ENCODE data around the gene CLCN5. TPM values are rescaled to one million over a fixed set of nuclear protein-coding genes. Genes with fewer than 3 reads are reported as not detected.
"Not testable (repeated sequence)": the region's sequence is repeated elsewhere in the genome, so short reads cannot be mapped to it uniquely, and the experiment has no call there.

The CLCN5 gene
- total RNA-seq, 1 experiment from 2014 or later, result 3.0 TPM

GRCh38 chrX:49995795-49996455, 73.5 kb downstream of the CLCN5 start:
- DNase-seq (ENCODE audit: low read depth), result no peak

GRCh38 chrX:49996474-49996873, 74.1 kb downstream of the CLCN5 start:
- no peak for DNase-seq (ENCODE audit: low read depth)

- no peak for DNase-seq (ENCODE audit: low read depth)
These were observed 76.7 kb downstream of the CLCN5 start for GRCh38 chrX:49999087-49999486.

GRCh38 chrX:50000937-50001542, 78.6 kb downstream of the CLCN5 start:
- DNase-seq (ENCODE audit: low read depth), result no peak

GRCh38 chrX:50002067-50002714, 79.8 kb downstream of the CLCN5 start:
- DNase-seq (ENCODE audit: low read depth), result no peak

GRCh38 chrX:50003467-50003866, 81.1 kb downstream of the CLCN5 start:
- no peak for DNase-seq (ENCODE audit: low read depth)

- no peak for DNase-seq (ENCODE audit: low read depth)
These were observed 81.5 kb downstream of the CLCN5 start for GRCh38 chrX:50003927-50004326.

- not testable (repeated sequence) for DNase-seq (ENCODE audit: low read depth)
These were observed 103.2 kb downstream of the CLCN5 start for GRCh38 chrX:50025591-50025990.

GRCh38 chrX:50035126-50035525, 112.7 kb downstream of the CLCN5 start:
- DNase-seq (ENCODE audit: low read depth), result no peak

GRCh38 chrX:50036426-50036825, 114.0 kb downstream of the CLCN5 start:
- no peak for DNase-seq (ENCODE audit: low read depth)

- no peak for DNase-seq (ENCODE audit: low read depth)
These were observed 123.4 kb downstream of the CLCN5 start for GRCh38 chrX:50045823-50046222.

GRCh38 chrX:50049228-50049627, 126.8 kb downstream of the CLCN5 start:
- no peak for DNase-seq (ENCODE audit: low read depth)

GRCh38 chrX:50054147-50054546, 131.8 kb downstream of the CLCN5 start:
- no peak for DNase-seq (ENCODE audit: low read depth)

GRCh38 chrX:50066318-50066937, 144.0 kb downstream of the CLCN5 start:
- no peak for DNase-seq (ENCODE audit: low read depth)

- peak; percentile 44 for DNase-seq (ENCODE audit: low read depth)
These were observed 145.3 kb downstream of the CLCN5 start for GRCh38 chrX:50067435-50068284.

- no peak for DNase-seq (ENCODE audit: low read depth)
These were observed 145.8 kb downstream of the CLCN5 start for GRCh38 chrX:50068285-50068563.

GRCh38 chrX:50068893-50069292, 146.5 kb downstream of the CLCN5 start:
- no peak for DNase-seq (ENCODE audit: low read depth)

GRCh38 chrX:50071494-50071893, 149.1 kb downstream of the CLCN5 start:
- no peak for DNase-seq (ENCODE audit: low read depth)

GRCh38 chrX:50072110-50072509, 149.7 kb downstream of the CLCN5 start:
- DNase-seq (ENCODE audit: low read depth), result no peak

- no peak for DNase-seq (ENCODE audit: low read depth)
These were observed 151.2 kb downstream of the CLCN5 start for GRCh38 chrX:50073601-50074000.

- no peak for DNase-seq (ENCODE audit: low read depth)
These were observed 153.4 kb downstream of the CLCN5 start for GRCh38 chrX:50075630-50076339.

Data from M059J (cell line).